Endothelial cell of umbilical vein (primary cell): Measurements from ENCODE around the gene AKAP8L.

Experiments used
- CTCF ChIP-seq, 2 donors: IDR thresholded peaks; 1 replicate in 1 of 2; 2 replicates in 1 of 2; pipeline ENCODE4 v1.5.1; 2011; ENCODE audit warnings: low read length in 2 of 2, mild to moderate bottlenecking in 2 of 2, moderate library complexity in 2 of 2, control low read depth in 1 of 2, inconsistent platforms in 1 of 2, low read depth in 1 of 2; ENCODE audit not compliant: insufficient read depth in 1 of 2; ENCODE audit errors: extremely low read depth in 1 of 2
- EZH2 ChIP-seq: IDR thresholded peaks from 2 replicates; pipeline ENCODE4 v1.6.1; 2012; ENCODE audit warnings: borderline replicate concordance, low read depth, mild to moderate bottlenecking, moderate library complexity, low read length, inconsistent platforms; ENCODE audit not compliant: severe bottlenecking
- GATA2 ChIP-seq: IDR thresholded peaks from 2 replicates; pipeline ENCODE4 v1.7.0; 2011; ENCODE audit warnings: low read depth, mild to moderate bottlenecking, moderate library complexity, mixed read lengths, low read length; ENCODE audit not compliant: insufficient read length, insufficient read depth
- JUN ChIP-seq: IDR thresholded peaks from 2 replicates; pipeline ENCODE4 v1.6.1; 2011; ENCODE audit warnings: borderline replicate concordance, low read depth; ENCODE audit not compliant: insufficient read length, insufficient read depth
- MAX ChIP-seq: IDR thresholded peaks from 2 replicates; pipeline ENCODE4 v1.6.1; 2011; ENCODE audit not compliant: insufficient read depth, insufficient read length
- MYC ChIP-seq: IDR thresholded peaks from one replicate; pipeline ENCODE4 v1.6.1; 2011; ENCODE audit warnings: mild to moderate bottlenecking, low read depth, low read length
- POLR2A ChIP-seq: IDR thresholded peaks from 2 replicates; pipeline ENCODE4 v1.6.1; 2012; ENCODE audit warnings: low read depth, mild to moderate bottlenecking, control low read depth, low read length
- POLR2AphosphoS5 ChIP-seq: IDR thresholded peaks from 2 replicates; pipeline ENCODE4 v1.6.1; 2012; ENCODE audit warnings: low read depth, mild to moderate bottlenecking, control low read depth, low read length, moderate library complexity; ENCODE audit not compliant: insufficient read depth

DNA sequence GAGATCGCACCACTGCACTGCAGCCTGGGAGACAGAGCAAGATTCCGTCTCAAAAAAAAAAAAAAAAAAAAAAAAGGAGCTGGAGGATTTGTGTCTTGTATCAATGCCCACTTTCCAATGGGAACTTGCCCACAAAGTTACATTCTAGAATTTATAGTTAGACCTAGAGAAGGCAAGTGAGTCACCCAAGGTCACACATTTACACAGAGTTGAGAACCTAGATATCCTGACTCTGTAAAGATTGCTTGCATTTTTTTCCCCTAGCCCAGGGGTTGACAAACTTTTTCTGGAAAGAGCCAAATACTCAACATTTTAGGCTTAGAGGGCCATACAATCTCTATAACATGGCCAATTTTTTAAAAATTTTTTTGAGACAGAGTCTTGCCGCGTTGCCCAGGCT is 78.7 kb downstream of the AKAP8L start:
- no peak for TF ChIP-seq CTCF (IDR thresholded peaks at IDR 0.05; ENCODE audit: extremely low read depth in 1 of 2, insufficient read depth in 1 of 2, low read depth in 1 of 2, low read length in 2 of 2)
- TF ChIP-seq JUN = no peak
- no peak for TF ChIP-seq EZH2
- no peak for TF ChIP-seq POLR2AphosphoS5
- TF ChIP-seq MAX = no peak
- no peak for TF ChIP-seq POLR2A
- TF ChIP-seq GATA2 = no peak
- no peak for TF ChIP-seq MYC
